Stomach (tissue), 9 donors: Measurements from ENCODE around the gene BEST2. TPM values are rescaled to one million over a fixed set of nuclear protein-coding genes. Genes with fewer than 3 reads are reported as not detected.
A peak's percentile ranks its signal among the peaks of the same experiment; 100 is the strongest.
"Not testable (repeated sequence)": the region's sequence is repeated elsewhere in the genome, so short reads cannot be mapped to it uniquely, and the experiment has no call there.

ENCODE experiments used
- DNase-seq, 2 donors: peaks; one replicate each; pipeline versions ENCODE4 v3.0.0 to v3.0.0-alpha.2; 2013 to 2019
- H3K27ac ChIP-seq, 5 donors: fragments of 200-600 bp in 4 of 5; sonication (generic) in 4 of 5; one replicate each; pipeline ENCODE4 v1.5.1; 2013 to 2019; ENCODE audit warnings: mild to moderate bottlenecking in 1 of 5, moderate library complexity in 1 of 5
- H3K27me3 ChIP-seq, 3 donors: fragments of 200-600 bp; sonication (generic); one replicate each; pipeline ENCODE4 v1.5.1; 2017 to 2019; ENCODE audit warnings: mixed run types in 1 of 3
- H3K36me3 ChIP-seq, 4 donors: fragments of 200-600 bp; sonication (generic); 1 replicate in 3 of 4; 2 replicates in 1 of 4; pipeline ENCODE4 v1.5.1; 2016 to 2019
- H3K4me1 ChIP-seq, 4 donors: fragments of 200-600 bp; sonication (generic); one replicate each; pipeline ENCODE4 v1.5.1; 2016 to 2019
- H3K4me3 ChIP-seq, 4 donors: fragments of 200-600 bp; sonication (generic) in 3 of 4; one replicate each; pipeline ENCODE4 v1.5.1; 2016 to 2019; ENCODE audit warnings: mild to moderate bottlenecking in 1 of 4
- H3K9me3 ChIP-seq, 4 donors: fragments of 200-600 bp; sonication (generic); one replicate each; pipeline ENCODE4 v1.5.1; 2016 to 2019
- CTCF ChIP-seq, 7 experiments: fragments of 450-650 bp in 4 of 7; fragments of 200-600 bp in 3 of 7; sonication (generic) in 3 of 7; IDR thresholded peaks; one replicate each; pipeline ENCODE4 v1.5.1; 2016 to 2019; ENCODE audit warnings: antibody characterized with exemption in 7 of 7, control low read depth in 2 of 7, mild to moderate bottlenecking in 1 of 7
- EP300 ChIP-seq: sonication (generic); formaldehyde crosslinking; IDR thresholded peaks from one replicate; pipeline ENCODE4 v1.6.1; 2017; ENCODE audit warnings: antibody characterized with exemption
- POLR2A ChIP-seq, 4 donors: fragments of 450-650 bp; IDR thresholded peaks; one replicate each; pipeline ENCODE4 v1.6.1; 2016; ENCODE audit warnings: antibody characterized with exemption in 4 of 4, control low read depth in 2 of 4, mild to moderate bottlenecking in 1 of 4, moderate library complexity in 1 of 4
- POLR2AphosphoS5 ChIP-seq, 3 donors: sonication (generic); formaldehyde crosslinking; IDR thresholded peaks; one replicate each; pipeline ENCODE4 v1.6.1; 2016; ENCODE audit warnings: antibody characterized with exemption in 3 of 3
- WGBS, 5 donors: extraction: QIAGEN DNeasy Blood & Tissue Kit in 3 of 5; methylation state at CpG; one replicate each; pipeline versions ENCODE4 v1.1.5 to v1.1.7; 2013 to 2018; 5-methylcytosine and 5-hydroxymethylcytosine counted together
- intact Hi-C: fragments of 100-400 bp; cut with DNase I; formaldehyde crosslinking; loops from one replicate; pipeline ENCODE4 v1.15.1; 2023; ENCODE audit warnings: low total_unique reads
- polyA plus RNA-seq, 3 donors: library from polyadenylated mRNA; stranded (reverse); fragments of 200-250 nt; gene quantifications; one replicate each; pipeline ENCODE4 v1.2.3, GENCODE V29; 2013
- total RNA-seq, 5 donors: library from RNA; depleted of rRNA; stranded (reverse); fragments of >200 nt; gene quantifications; one replicate each; pipeline versions ENCODE4 v1.1.0 to v1.2.3, GENCODE V29; 2014 to 2016
- donor health status: healthy with polysubstance abuse.
- donor health status: Bipolar disorder and iron deficiency.
- donor health status: healthy.

The BEST2 gene
- total and polyA plus RNA-seq, 8 donors, result 0.08 to 165 TPM; not detected in 6

- 92 to 96% (median 93%) methylated on average over 10 to 13 of the region's 13 CpGs for WGBS, 5 donors
- Histone ChIP-seq H3K4me3 (no peak overlapping the region), H3K9me3 (no peaks in the 10 kb centered on the region), H3K27me3 (no peaks in the 10 kb centered on the region), H3K27ac (no peak overlapping the region), H3K4me1 (no peaks in the 10 kb centered on the region), H3K36me3 (peaks cover 89 to 100% (median 100%) of the 10 kb centered on the region in 4 donors)
- no peak for DNase-seq
- intact Hi-C loops, result no loop called here
- TF ChIP-seq POLR2A (IDR thresholded peaks at IDR 0.05) (no peak), POLR2AphosphoS5 (IDR thresholded peaks at IDR 0.05) (no peak), EP300 (no peak), CTCF (IDR thresholded peaks at IDR 0.05) (no peak)
These were observed 45.3 kb upstream of the BEST2 start for GRCh38 chr19:12706332-12706718.

- no peak for DNase-seq
- Histone ChIP-seq H3K27me3 (no peaks in the 10 kb centered on the region), H3K36me3 (peaks cover 79 to 97% (median 97%) of the 10 kb centered on the region in 4 donors), H3K9me3 (no peaks in the 10 kb centered on the region), H3K27ac (no peak overlapping the region), H3K4me3 (no peak overlapping the region), H3K4me1 (no peaks in the 10 kb centered on the region)
- WGBS, 5 donors, result 87 to 97% (median 96%) methylated on average over 8 of the region's 8 CpGs
- no peak for TF ChIP-seq POLR2AphosphoS5 (IDR thresholded peaks at IDR 0.05)
- no peak for TF ChIP-seq POLR2A (IDR thresholded peaks at IDR 0.05)
- TF ChIP-seq CTCF (IDR thresholded peaks at IDR 0.05), result no peak
- TF ChIP-seq EP300, result no peak
- intact Hi-C loops, result no loop called here
These were observed 43.0 kb upstream of the BEST2 start for GRCh38 chr19:12708641-12709040.

DNA sequence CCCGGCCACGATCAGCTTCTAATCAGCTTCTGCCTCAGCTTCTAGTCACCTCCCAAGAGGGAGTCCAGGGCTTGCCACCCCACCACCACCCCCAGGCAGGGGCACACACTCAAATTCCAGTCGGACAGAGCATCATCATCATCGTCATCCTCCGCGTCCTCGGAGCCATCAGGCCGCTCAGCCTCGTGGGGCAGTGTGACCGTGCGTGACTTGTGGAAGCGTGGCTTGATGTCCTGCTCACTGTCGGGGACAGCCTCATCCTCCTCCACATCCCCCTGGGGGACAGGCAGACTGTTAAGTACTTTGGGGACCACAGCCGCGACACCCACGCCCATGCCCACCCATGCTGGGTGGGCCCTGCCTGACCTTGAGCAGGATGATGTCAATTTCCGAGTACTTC lies 40.4 kb upstream of the BEST2 start:
- WGBS, 5 donors, result 94 to 96% (median 95%) methylated on average over 10 to 17 of the region's 17 CpGs
- peak in 1 of 2 donors; percentile 3 for DNase-seq
- intact Hi-C loops, result no loop called here
- Histone ChIP-seq H3K27me3 (no peaks in the 10 kb centered on the region), H3K9me3 (no peaks in the 10 kb centered on the region), H3K27ac (no peak overlapping the region), H3K4me3 (no peak overlapping the region), H3K4me1 (no peaks in the 10 kb centered on the region), H3K36me3 (peaks cover 83 to 97% (median 97%) of the 10 kb centered on the region in 4 donors)
- TF ChIP-seq CTCF (IDR thresholded peaks at IDR 0.05), result no peak
- TF ChIP-seq EP300, result no peak
- TF ChIP-seq POLR2AphosphoS5 (IDR thresholded peaks at IDR 0.05), result no peak
- no peak for TF ChIP-seq POLR2A (IDR thresholded peaks at IDR 0.05)

DNA sequence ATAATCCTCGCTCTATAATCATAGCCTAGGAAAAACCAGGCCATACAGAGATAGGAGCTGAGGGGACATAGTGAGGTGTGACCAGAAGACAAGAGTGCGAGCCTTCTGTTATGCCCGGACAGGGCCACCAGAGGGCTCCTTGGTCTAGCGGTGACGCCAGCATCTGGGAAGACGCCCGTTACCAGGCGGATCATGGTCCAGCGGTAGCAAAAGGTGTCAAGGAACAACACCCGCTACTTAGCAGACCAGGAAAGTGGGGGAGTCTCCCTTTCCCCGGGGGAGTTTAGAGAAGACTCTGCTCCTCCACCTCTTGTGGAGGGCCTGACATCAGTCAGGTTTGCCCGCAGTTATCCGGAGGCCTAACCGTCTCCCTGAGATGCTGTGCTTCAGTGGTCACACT lies 39.5 kb upstream of the BEST2 start:
- H3K4me1 ChIP-seq, H3K27ac ChIP-seq, H3K4me3 ChIP-seq, H3K27me3 ChIP-seq, H3K9me3 ChIP-seq, intact Hi-C loops: not testable (repeated sequence)
- peak in 1 of 2 donors; percentile 42 for DNase-seq
- TF ChIP-seq CTCF (IDR thresholded peaks at IDR 0.05), result peak in 3 of 7 experiments; percentile 23 to 38 (median 29)
- peaks cover 79 to 97% (median 97%) of the 10 kb centered on the region in 4 donors for H3K36me3 ChIP-seq
- WGBS, 5 donors, result 41 to 82% (median 44%) methylated on average over 5 to 12 of the region's 14 CpGs

DNA sequence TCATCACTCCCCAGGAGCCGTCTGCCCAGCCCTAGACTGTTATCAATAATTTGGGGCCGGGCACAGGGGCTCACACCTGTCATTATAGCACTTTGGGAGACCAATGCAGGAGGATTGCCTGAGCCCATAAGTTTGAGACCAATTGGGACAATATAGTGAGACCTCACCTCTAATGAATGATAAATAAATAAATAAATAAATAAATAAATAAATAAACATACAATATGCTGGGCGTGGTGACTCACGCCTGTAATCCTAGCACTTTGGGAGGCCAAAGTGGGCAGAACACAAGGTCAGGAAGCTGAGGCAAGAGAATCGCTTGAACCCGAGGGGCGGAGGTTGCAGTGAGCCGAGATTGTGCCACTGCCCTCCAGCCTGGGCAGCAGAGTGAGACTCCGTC lies 38.3 kb upstream of the BEST2 start:
- H3K27ac ChIP-seq, H3K27me3 ChIP-seq, H3K4me3 ChIP-seq, DNase-seq, H3K9me3 ChIP-seq, intact Hi-C loops: not testable (repeated sequence)
- WGBS, 5 donors, result 89 to 99% (median 94%) methylated on average over 9 of the region's 9 CpGs
- Histone ChIP-seq H3K36me3 (peaks cover 74 to 97% (median 96%) of the 10 kb centered on the region in 4 donors), H3K4me1 (peaks cover 0 to 18% (median 7%) of the 10 kb centered on the region in 4 donors)
